ENCODE data around the gene PCDH9.
"Not testable (repeated sequence)": the region's sequence is repeated elsewhere in the genome, so short reads cannot be mapped to it uniquely, and the experiment has no call there.

PCDH9 gene

GRCh38 chr13:66296875-66297274 lies 933.3 kb downstream of the PCDH9 start:
- TF ChIP-seq CTCF (IDR thresholded peaks at IDR 0.05; ENCODE audit: insufficient read depth, low read length) (no peak), SPI1 (IDR thresholded peaks at IDR 0.05; ENCODE audit: borderline replicate concordance, low read depth) (no peak), POLR2AphosphoS5 (IDR thresholded peaks at IDR 0.05; ENCODE audit: low read depth) (no peak), REST (IDR thresholded peaks at IDR 0.05; ENCODE audit: insufficient replicate concordance, low read depth) (no peak), GABPA (IDR thresholded peaks at IDR 0.05; ENCODE audit: low read depth) (no peak)
- no peak overlapping the region for H3K27ac ChIP-seq (replicated peaks)
- no peaks in the 10 kb centered on the region for H3K27me3 ChIP-seq (ENCODE audit: insufficient read depth, poor library complexity, severe bottlenecking)
- no peak for DNase-seq (ENCODE audit: low read depth in 1 of 2, low spot score in 1 of 2)
- no peak overlapping the region for H3K4me3 ChIP-seq (replicated peaks; ENCODE audit: insufficient read depth, low read length)

- Histone ChIP-seq H3K27me3 (ENCODE audit: insufficient read depth, poor library complexity, severe bottlenecking) (no peaks in the 10 kb centered on the region), H3K27ac (replicated peaks) (no peak overlapping the region), H3K4me3 (replicated peaks; ENCODE audit: insufficient read depth, low read length) (no peak overlapping the region)
- DNase-seq (ENCODE audit: low read depth in 1 of 2, low spot score in 1 of 2) = no peak
- TF ChIP-seq REST (IDR thresholded peaks at IDR 0.05; ENCODE audit: insufficient replicate concordance, low read depth) = no peak
- TF ChIP-seq SPI1 (IDR thresholded peaks at IDR 0.05; ENCODE audit: borderline replicate concordance, low read depth) = no peak
- no peak for TF ChIP-seq POLR2AphosphoS5 (IDR thresholded peaks at IDR 0.05; ENCODE audit: low read depth)
- no peak for TF ChIP-seq CTCF (IDR thresholded peaks at IDR 0.05; ENCODE audit: insufficient read depth, low read length)
- TF ChIP-seq GABPA (IDR thresholded peaks at IDR 0.05; ENCODE audit: low read depth) = no peak
Observed at GRCh38 chr13:66296328-66296727, 933.8 kb downstream of the PCDH9 start.

- not testable (repeated sequence) for H3K4me3 ChIP-seq (replicated peaks; ENCODE audit: insufficient read depth, low read length); H3K27ac ChIP-seq (replicated peaks); H3K27me3 ChIP-seq (ENCODE audit: insufficient read depth, poor library complexity, severe bottlenecking); DNase-seq (ENCODE audit: low read depth in 1 of 2, low spot score in 1 of 2)
Observed at GRCh38 chr13:66286806-66287205, 943.3 kb downstream of the PCDH9 start.

- Histone ChIP-seq H3K27me3 (ENCODE audit: insufficient read depth, poor library complexity, severe bottlenecking) (no peaks in the 10 kb centered on the region), H3K27ac (replicated peaks) (no peak overlapping the region), H3K4me3 (replicated peaks; ENCODE audit: insufficient read depth, low read length) (no peak overlapping the region)
- no peak for DNase-seq (ENCODE audit: low read depth in 1 of 2, low spot score in 1 of 2)
- no peak for TF ChIP-seq GABPA (IDR thresholded peaks at IDR 0.05; ENCODE audit: low read depth)
- no peak for TF ChIP-seq POLR2AphosphoS5 (IDR thresholded peaks at IDR 0.05; ENCODE audit: low read depth)
Observed at GRCh38 chr13:66275416-66275815, 954.7 kb downstream of the PCDH9 start.

GRCh38 chr13:66273011-66273410 lies 957.1 kb downstream of the PCDH9 start:
- Histone ChIP-seq H3K4me3 (replicated peaks; ENCODE audit: insufficient read depth, low read length) (no peak overlapping the region), H3K27ac (replicated peaks) (no peak overlapping the region), H3K27me3 (ENCODE audit: insufficient read depth, poor library complexity, severe bottlenecking) (no peaks in the 10 kb centered on the region)
- TF ChIP-seq GABPA (IDR thresholded peaks at IDR 0.05; ENCODE audit: low read depth) = no peak
- no peak for TF ChIP-seq CTCF (IDR thresholded peaks at IDR 0.05; ENCODE audit: insufficient read depth, low read length)
- TF ChIP-seq POLR2AphosphoS5 (IDR thresholded peaks at IDR 0.05; ENCODE audit: low read depth) = no peak
- TF ChIP-seq REST (IDR thresholded peaks at IDR 0.05; ENCODE audit: insufficient replicate concordance, low read depth) = no peak
- TF ChIP-seq SPI1 (IDR thresholded peaks at IDR 0.05; ENCODE audit: borderline replicate concordance, low read depth) = no peak
- no peak for DNase-seq (ENCODE audit: low read depth in 1 of 2, low spot score in 1 of 2)
